Neural cell (in vitro differentiated cells): ENCODE data around the gene RPS6KA2. TPM values are rescaled to one million over a fixed set of nuclear protein-coding genes. Genes with fewer than 3 reads are reported as not detected.

ENCODE experiments used
- H2AFZ ChIP-seq: fragments of 200-600, 300-800 bp; sonication (generic), shearing (Covaris generic); 2 replicates; pipeline ENCODE4 v1.6.0; 2014; ENCODE audit warnings: low read depth, mild to moderate bottlenecking, antibody characterized with exemption, low read length, moderate library complexity
- H3F3A ChIP-seq: fragments of 200-600 bp; shearing (Covaris generic); 2 replicates; pipeline ENCODE4 v1.6.1; 2016; ENCODE audit warnings: mild to moderate bottlenecking, moderate library complexity, mixed read lengths, antibody characterized with exemption, low read length; ENCODE audit not compliant: insufficient read depth, poor library complexity, severe bottlenecking
- H3K27ac ChIP-seq: fragments of 200-600, 300-800 bp; sonication (generic), shearing (Covaris generic); 2 replicates; pipeline ENCODE4 v1.5.1; 2014; ENCODE audit warnings: mild to moderate bottlenecking, low read length, moderate library complexity
- H3K27me3 ChIP-seq: fragments of 300-800, 200-600 bp; sonication (generic), shearing (Covaris generic); 2 replicates; pipeline ENCODE4 v1.6.0; 2014; ENCODE audit warnings: mild to moderate bottlenecking, low read depth, low read length, moderate library complexity; ENCODE audit not compliant: insufficient read depth
- H3K36me3 ChIP-seq: fragments of 300-800, 200-600 bp; sonication (generic), shearing (Covaris generic); 2 replicates; pipeline ENCODE4 v1.5.1; 2014; ENCODE audit warnings: mild to moderate bottlenecking, antibody characterized with exemption, low read length, moderate library complexity; ENCODE audit not compliant: insufficient read depth
- H3K4me2 ChIP-seq: fragments of 300-800, 200-600 bp; sonication (generic), shearing (Covaris generic); 2 replicates; pipeline ENCODE4 v1.6.0; 2014; ENCODE audit warnings: mild to moderate bottlenecking, low read length
- H3K4me3 ChIP-seq: fragments of 300-800, 200-600 bp; sonication (generic), shearing (Covaris generic); 2 replicates; pipeline ENCODE4 v1.5.1; 2014; ENCODE audit warnings: mild to moderate bottlenecking, low read length, moderate library complexity
- H3K79me2 ChIP-seq: fragments of 200-600 bp; shearing (Covaris generic); replicated peaks from 2 replicates; pipeline ENCODE4 v1.6.0; 2014; ENCODE audit warnings: mild to moderate bottlenecking, low read length, moderate library complexity; ENCODE audit not compliant: insufficient read depth
- H3K9ac ChIP-seq: fragments of 300-800, 200-600 bp; sonication (generic), shearing (Covaris generic); 2 replicates; pipeline ENCODE4 v1.6.1; 2016; ENCODE audit warnings: mild to moderate bottlenecking, low read length, mixed read lengths
- H3K9me2 ChIP-seq: fragments of 200-600 bp; shearing (Covaris generic); 2 replicates; pipeline ENCODE4 v1.6.1; 2016; ENCODE audit warnings: mild to moderate bottlenecking, low read length, mixed read lengths; ENCODE audit not compliant: insufficient read depth
- H3K9me3 ChIP-seq: fragments of 200-600, 300-800 bp; sonication (generic), shearing (Covaris generic); 2 replicates; pipeline ENCODE4 v1.6.1; 2016; ENCODE audit warnings: mild to moderate bottlenecking, mixed run types, low read length, moderate library complexity, mixed read lengths
- H4K20me1 ChIP-seq: fragments of 200-600 bp; shearing (Covaris generic); 2 replicates; pipeline ENCODE4 v1.6.1; 2016; ENCODE audit warnings: mild to moderate bottlenecking, mixed run types; ENCODE audit not compliant: insufficient read depth
- EP300 ChIP-seq: fragments of 450-650 bp; conservative IDR thresholded peaks from 2 replicates; pipeline ENCODE4 v1.6.1; 2014; ENCODE audit warnings: antibody characterized with exemption, mild to moderate bottlenecking, moderate library complexity; ENCODE audit not compliant: poor library complexity, severe bottlenecking
- EZH2 ChIP-seq: fragments of 200-600, 300-800 bp; shearing (Covaris generic), sonication (generic); IDR thresholded peaks from 2 replicates; pipeline ENCODE4 v1.6.1; 2014; ENCODE audit warnings: antibody characterized with exemption, low read length, borderline replicate concordance, mild to moderate bottlenecking; ENCODE audit not compliant: insufficient read depth, poor library complexity, severe bottlenecking
- MXI1 ChIP-seq: fragments of 450-650 bp; conservative IDR thresholded peaks from 2 replicates; pipeline ENCODE4 v1.6.1; 2014; ENCODE audit warnings: antibody characterized with exemption, mild to moderate bottlenecking; ENCODE audit not compliant: poor library complexity, severe bottlenecking
- POLR2AphosphoS5 ChIP-seq: IDR thresholded peaks from 2 replicates; pipeline ENCODE4 v1.6.1; 2012
- RAD21 ChIP-seq: fragments of 450-650 bp; conservative IDR thresholded peaks from 2 replicates; pipeline ENCODE4 v1.6.1; 2014; ENCODE audit warnings: antibody characterized with exemption, mild to moderate bottlenecking, moderate library complexity
- SMC3 ChIP-seq: fragments of 450-650 bp; conservative IDR thresholded peaks from 2 replicates; pipeline ENCODE4 v1.6.1; 2014; ENCODE audit warnings: antibody characterized with exemption, mild to moderate bottlenecking, moderate library complexity; ENCODE audit not compliant: poor library complexity
- TAF1 ChIP-seq: IDR thresholded peaks from 2 replicates; pipeline ENCODE4 v1.6.1; 2012; ENCODE audit warnings: low read depth
- polyA plus RNA-seq: library from polyadenylated mRNA; depleted of rRNA; stranded (reverse); fragments of >200 nt; gene quantifications from 2 replicates; pipeline ENCODE4 v1.2.3, GENCODE V29; 2014
- TF ChIP-seq, protein P1 (sequence below): IDR thresholded peaks from 2 replicates; pipeline ENCODE4 v1.6.1; 2012; ENCODE audit warnings: borderline replicate concordance
- TF ChIP-seq, protein P2 (sequence below): fragments of 450-650 bp; IDR thresholded peaks from 2 replicates; pipeline ENCODE4 v1.5.1; 2014; ENCODE audit warnings: antibody characterized with exemption, mild to moderate bottlenecking, moderate library complexity; ENCODE audit not compliant: poor library complexity, severe bottlenecking

RPS6KA2 gene
- polyA plus RNA-seq, 1 donor from 2014 or later, result 34.3 TPM

GRCh38 chr6:166658115-166658791 is 31.2 kb upstream of the RPS6KA2 start:
- Histone ChIP-seq H3K4me2 (no peak overlapping the region), H3K9ac (no peak overlapping the region), H2AFZ (no peak overlapping the region), H3K9me2 (no peaks in the 10 kb centered on the region), H3K36me3 (no peaks in the 10 kb centered on the region), H3K79me2 (no peaks in the 10 kb centered on the region), H4K20me1 (no peaks in the 10 kb centered on the region), H3K9me3 (no peaks in the 10 kb centered on the region), H3F3A (no peaks in the 10 kb centered on the region), H3K27ac (no peak overlapping the region), H3K27me3 (no peaks in the 10 kb centered on the region), H3K4me3 (no peak overlapping the region)
- TF ChIP-seq, protein P1, sequence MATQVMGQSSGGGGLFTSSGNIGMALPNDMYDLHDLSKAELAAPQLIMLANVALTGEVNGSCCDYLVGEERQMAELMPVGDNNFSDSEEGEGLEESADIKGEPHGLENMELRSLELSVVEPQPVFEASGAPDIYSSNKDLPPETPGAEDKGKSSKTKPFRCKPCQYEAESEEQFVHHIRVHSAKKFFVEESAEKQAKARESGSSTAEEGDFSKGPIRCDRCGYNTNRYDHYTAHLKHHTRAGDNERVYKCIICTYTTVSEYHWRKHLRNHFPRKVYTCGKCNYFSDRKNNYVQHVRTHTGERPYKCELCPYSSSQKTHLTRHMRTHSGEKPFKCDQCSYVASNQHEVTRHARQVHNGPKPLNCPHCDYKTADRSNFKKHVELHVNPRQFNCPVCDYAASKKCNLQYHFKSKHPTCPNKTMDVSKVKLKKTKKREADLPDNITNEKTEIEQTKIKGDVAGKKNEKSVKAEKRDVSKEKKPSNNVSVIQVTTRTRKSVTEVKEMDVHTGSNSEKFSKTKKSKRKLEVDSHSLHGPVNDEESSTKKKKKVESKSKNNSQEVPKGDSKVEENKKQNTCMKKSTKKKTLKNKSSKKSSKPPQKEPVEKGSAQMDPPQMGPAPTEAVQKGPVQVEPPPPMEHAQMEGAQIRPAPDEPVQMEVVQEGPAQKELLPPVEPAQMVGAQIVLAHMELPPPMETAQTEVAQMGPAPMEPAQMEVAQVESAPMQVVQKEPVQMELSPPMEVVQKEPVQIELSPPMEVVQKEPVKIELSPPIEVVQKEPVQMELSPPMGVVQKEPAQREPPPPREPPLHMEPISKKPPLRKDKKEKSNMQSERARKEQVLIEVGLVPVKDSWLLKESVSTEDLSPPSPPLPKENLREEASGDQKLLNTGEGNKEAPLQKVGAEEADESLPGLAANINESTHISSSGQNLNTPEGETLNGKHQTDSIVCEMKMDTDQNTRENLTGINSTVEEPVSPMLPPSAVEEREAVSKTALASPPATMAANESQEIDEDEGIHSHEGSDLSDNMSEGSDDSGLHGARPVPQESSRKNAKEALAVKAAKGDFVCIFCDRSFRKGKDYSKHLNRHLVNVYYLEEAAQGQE, result no peak
- TF ChIP-seq SMC3 (no peak), TAF1 (no peak), EZH2 (no peak), MXI1 (no peak), EP300 (no peak), POLR2AphosphoS5 (no peak), RAD21 (no peak)
- TF ChIP-seq, protein P2, sequence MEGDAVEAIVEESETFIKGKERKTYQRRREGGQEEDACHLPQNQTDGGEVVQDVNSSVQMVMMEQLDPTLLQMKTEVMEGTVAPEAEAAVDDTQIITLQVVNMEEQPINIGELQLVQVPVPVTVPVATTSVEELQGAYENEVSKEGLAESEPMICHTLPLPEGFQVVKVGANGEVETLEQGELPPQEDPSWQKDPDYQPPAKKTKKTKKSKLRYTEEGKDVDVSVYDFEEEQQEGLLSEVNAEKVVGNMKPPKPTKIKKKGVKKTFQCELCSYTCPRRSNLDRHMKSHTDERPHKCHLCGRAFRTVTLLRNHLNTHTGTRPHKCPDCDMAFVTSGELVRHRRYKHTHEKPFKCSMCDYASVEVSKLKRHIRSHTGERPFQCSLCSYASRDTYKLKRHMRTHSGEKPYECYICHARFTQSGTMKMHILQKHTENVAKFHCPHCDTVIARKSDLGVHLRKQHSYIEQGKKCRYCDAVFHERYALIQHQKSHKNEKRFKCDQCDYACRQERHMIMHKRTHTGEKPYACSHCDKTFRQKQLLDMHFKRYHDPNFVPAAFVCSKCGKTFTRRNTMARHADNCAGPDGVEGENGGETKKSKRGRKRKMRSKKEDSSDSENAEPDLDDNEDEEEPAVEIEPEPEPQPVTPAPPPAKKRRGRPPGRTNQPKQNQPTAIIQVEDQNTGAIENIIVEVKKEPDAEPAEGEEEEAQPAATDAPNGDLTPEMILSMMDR, result no peak

DNA sequence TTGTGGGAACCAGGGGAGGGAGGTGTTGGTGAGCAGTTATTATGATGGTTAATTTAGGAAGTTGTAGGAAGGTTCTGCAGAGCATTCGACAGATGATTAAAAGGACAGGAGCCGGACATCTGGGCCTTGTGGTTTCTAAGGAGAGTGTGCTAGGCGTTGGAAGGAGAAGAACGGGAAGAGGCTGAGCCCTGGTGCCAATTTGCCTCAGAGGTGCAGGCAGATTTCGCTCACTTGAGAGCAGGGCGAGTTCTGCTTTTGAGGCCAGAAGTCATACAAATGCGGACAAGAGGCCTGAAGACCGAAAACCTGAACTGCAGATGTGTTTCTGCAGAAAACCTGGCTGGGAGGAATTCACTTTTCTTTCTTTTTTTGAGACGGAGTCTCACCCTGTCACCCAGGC is 30.5 kb upstream of the RPS6KA2 start:
- H3K79me2 ChIP-seq, result no peaks in the 10 kb centered on the region

More for the DNA sequence above, 30.5 kb upstream of the RPS6KA2 start:
- Histone ChIP-seq H3K36me3 (no peaks in the 10 kb centered on the region), H3K4me3 (no peak overlapping the region), H2AFZ (no peak overlapping the region), H3K27ac (no peak overlapping the region), H3F3A (no peaks in the 10 kb centered on the region), H3K4me2 (no peak overlapping the region), H3K27me3 (no peaks in the 10 kb centered on the region), H3K9ac (no peak overlapping the region), H3K9me2 (no peaks in the 10 kb centered on the region), H4K20me1 (no peaks in the 10 kb centered on the region), H3K9me3 (no peaks in the 10 kb centered on the region)
- TF ChIP-seq, protein P2, result no peak
- TF ChIP-seq EP300 (no peak), RAD21 (no peak), MXI1 (no peak), POLR2AphosphoS5 (no peak), TAF1 (no peak), SMC3 (no peak), EZH2 (no peak)
- TF ChIP-seq, protein P1, result no peak
